GM19239 (cell line): ENCODE data around the gene FBXL19.

Experiments
- DNase-seq: peaks from one replicate; pipeline ENCODE4 v3.0.0; 2011; ENCODE audit warnings: low spot score; ENCODE audit not compliant: insufficient read length
- FAIRE-seq: peaks from 2 replicates; lab custom pipeline; 2011; peaks lifted over from hg19 to GRCh38; lab: Jason Lieb, UNC

The FBXL19 gene

DNA sequence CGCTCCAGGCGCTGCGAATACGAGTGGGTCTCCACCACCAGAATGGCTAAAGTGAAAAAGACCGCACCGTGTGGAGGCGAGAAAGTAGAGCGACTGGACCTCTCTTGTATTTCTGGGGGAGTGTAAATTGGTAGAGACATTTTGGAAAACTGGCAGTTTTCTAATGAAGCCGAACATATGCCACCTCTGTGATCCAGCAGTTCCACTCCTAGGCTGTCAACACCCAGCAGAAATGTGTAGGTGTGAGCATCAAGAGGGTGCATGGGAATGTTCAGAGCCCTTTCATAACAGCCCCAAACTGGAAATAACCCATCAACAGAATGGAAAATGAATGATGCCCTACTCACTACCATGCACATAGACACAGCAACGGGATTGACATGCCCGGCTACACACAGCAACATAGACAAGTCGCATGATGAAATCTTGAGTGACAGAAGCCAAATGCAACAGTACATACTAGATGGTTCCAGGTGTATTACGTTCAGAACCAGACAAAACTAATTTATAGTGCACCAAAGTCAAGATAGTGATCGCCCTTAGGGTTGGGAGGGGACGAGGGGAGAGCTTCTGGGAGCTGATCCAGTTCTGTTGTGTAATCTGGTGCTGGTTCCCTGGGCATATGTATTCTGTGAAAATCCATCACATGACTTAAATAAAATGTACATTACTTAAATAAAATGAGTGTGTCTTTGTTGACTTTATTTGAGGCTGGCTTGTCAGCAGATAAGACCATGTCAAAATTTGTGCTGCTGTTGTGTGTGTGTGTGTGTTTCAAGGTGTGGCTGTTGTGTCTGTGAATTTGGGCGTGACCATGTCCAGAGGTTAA lies 28.6 kb upstream of the FBXL19 start:
- DNase-seq (no peak), FAIRE-seq (no peak)

DNA sequence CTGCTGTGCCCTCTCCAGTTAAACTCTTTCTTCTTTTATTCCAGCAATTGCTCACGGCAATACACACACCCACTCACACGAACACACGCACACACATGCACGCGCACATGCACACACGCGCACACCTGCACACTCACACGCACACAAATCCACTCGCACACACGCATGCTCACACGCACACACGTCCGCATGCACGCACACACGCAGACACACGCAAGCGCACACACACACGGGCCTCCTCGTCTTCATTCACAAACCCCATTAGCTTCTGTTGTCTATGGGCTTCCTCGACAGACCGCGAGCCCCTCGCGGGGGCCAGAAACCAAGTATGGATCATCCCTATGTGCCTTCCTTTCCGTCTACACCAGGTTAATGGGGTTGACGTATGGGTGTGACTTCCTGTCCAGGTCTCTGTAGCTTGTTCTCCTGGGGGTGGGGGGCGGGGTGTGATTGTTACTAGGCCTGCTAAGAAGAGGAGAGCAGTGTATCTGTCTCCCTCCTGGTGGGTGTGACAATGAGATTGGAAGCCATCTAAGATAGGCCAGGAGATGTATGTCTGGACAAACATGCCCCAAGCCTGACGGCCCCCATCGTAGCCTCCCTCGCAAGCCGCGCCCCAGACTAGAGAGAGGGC lies 27.6 kb upstream of the FBXL19 start:
- DNase-seq (no peak), FAIRE-seq (no peak)

DNA sequence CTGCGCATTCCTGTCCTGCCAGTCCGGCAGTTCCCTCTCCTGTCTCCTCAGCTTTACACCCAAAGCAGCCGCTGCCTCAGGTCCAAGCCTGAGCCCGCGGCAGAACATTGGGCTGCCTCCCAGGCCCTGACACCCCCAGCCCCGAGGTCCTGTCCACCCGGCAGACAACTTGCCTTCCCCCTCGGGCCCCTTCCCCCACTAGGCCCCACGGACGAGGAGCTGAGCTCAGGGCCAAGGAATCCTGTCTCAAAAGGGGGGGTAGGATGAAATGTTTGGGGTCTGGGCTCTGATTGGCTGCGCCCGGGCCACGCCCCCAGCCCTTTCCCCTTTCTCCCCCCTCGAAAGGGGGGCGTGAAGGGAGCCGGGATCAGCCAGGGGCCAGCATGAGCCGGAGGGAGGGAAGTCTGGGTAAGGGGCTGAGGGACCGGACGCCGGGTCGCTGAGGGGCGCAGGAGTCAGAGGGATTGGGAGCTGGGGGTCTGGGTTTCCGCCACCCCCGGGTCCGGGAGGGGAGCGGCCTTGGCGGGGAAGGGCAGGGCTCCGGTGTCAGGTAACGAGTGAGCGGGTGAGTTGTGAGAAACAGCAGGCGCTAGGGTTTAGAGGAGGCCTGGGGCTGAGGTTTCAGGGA lies 27.0 kb upstream of the FBXL19 start, which contains the start of gene CTF1:
TSS of gene CTF1 (plus strand) at position 354 of the 628 bp plus-strand sequence. CDS start at position 384, 30 bp downstream.
- no peak for FAIRE-seq
- no peak for DNase-seq

DNA sequence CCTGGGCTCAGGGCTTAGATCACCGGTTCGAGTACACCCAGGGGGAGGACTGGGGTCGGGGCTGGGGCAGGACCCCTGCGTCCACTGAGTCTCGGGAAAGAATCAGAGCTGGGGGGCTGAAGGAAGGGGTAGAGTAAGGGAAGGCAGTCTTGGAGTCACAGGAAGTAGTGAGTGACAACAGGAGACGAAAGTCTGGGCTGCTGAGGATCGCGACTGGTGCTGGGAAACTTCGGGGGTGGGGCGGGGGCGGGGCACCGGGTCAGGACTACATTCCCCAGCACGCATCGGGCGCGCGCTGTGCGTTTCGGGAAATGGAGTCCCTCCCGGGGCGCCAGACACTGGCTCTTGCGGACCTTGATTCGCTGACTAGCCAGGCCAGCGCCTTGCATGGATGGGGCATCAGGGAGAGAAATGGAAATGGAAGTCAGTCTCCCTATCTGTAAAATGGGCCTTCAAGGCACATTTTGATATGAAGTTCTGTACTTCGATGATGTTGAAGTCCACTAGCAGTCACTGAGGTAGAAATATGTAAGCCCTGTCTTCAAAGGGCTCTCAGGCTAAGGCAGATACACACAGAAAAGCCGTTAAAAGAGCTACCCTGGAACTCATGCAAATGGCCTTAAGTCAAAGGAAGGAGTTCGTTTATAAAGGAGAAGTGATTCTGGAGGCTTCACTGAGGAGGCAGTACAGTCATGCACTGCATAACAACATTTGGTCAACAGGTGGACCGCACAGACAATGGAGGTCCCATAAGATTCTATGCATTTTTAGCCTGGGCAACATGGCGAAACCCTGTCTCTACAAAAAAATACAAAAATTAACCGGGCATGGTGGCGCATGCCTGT lies 26.3 kb upstream of the FBXL19 start:
- DNase-seq: peak; percentile 76
- peak; percentile 95 for FAIRE-seq

DNA sequence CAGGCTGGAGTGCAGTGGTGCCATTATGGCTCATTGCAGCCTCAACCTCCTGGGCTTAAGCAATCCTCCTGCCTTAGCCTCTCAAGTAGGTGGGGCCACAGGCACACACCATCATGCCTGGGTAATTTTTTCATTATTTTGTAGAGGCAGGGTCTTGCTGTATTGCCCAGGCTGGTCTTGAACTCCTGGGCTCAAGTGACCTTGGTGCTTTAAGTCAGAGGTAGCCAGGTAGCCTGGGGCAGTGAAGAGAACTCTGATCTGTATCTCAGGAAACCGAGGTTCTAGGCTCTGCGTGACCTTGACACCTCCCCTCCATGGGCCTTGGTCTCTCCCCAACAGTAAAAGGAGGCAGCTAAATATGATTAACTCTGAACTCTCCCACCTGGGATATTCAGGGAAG lies 23.6 kb upstream of the FBXL19 start:
- DNase-seq (no peak), FAIRE-seq (no peak)

DNA sequence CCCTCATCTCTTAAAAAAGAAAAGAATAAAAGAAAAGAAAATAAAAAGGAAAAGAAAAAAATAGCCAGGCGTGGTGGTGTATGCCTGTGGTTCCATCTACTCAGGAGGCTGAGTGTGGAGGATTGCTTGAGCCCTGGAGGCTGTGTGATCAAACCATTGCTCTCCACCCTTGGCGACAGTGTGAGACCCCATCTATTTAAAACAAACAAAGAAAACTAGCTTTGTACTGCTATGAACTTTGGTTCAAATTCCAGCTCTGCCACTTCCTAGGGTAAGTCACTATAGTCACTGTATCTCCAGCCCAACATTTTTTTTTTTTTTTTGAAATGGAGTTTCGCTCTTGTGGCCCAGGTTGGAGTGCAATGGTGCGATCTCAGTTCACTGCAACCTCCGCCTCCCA lies 22.8 kb upstream of the FBXL19 start:
- DNase-seq (no peak), FAIRE-seq (no peak)

DNA sequence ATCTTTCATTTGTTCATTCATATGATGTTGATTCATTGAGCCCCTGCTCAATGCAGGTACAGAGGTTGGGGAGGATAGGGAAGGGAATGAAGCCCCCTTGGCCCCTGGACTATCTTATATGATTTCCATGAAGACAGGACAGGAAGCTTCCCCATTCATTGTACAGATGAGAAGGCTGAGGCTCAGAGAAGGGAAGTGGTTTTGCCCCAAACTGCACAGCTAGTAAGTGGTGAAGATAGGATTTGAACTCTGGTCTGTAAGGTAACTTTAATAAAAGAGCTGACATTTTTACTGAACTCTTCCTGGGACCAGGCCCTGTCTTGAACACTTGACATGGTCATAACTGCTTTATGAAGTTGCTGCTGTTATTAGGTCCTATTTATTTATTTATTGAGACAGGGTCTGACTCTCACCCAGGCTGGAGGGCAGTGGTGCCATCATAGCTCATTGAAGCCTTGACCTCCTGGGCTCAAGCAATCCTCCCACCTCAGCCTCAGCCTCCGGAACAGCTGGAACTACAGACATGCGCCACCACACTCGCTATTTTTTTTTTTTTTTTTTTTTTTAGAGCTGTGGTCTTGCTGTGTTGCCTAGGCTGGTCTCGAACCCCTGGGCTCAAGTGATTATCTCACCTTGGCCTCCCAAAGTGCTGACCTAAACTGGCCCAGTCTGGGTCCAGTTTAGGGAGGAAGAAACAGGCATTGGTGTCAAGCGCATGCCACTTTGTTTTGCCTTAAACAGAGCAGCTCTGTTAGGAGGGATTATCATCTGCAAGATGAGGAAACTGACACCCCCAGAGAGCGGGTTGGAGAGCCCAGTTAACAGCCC lies 22.0 kb upstream of the FBXL19 start:
- no peak for FAIRE-seq
- DNase-seq: no peak

DNA sequence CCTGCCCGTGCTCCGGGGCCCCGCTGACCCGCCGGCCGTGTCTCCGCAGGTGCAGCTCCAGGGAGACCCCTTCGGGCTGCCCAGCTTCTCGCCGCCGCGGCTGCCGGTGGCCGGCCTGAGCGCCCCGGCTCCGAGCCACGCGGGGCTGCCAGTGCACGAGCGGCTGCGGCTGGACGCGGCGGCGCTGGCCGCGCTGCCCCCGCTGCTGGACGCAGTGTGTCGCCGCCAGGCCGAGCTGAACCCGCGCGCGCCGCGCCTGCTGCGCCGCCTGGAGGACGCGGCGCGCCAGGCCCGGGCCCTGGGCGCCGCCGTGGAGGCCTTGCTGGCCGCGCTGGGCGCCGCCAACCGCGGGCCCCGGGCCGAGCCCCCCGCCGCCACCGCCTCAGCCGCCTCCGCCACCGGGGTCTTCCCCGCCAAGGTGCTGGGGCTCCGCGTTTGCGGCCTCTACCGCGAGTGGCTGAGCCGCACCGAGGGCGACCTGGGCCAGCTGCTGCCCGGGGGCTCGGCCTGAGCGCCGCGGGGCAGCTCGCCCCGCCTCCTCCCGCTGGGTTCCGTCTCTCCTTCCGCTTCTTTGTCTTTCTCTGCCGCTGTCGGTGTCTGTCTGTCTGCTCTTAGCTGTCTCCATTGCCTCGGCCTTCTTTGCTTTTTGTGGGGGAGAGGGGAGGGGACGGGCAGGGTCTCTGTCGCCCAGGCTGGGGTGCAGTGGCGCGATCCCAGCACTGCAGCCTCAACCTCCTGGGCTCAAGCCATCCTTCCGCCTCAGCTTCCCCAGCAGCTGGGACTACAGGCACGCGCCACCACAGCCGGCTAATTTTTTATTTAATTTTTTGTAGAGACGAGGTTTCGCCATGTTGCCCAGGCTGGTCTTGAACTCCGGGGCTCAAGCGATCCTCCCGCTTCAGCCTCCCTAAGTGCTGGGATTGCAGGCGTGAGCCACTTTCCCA lies 21.1 kb upstream of the FBXL19 start:
- no peak for FAIRE-seq

DNA sequence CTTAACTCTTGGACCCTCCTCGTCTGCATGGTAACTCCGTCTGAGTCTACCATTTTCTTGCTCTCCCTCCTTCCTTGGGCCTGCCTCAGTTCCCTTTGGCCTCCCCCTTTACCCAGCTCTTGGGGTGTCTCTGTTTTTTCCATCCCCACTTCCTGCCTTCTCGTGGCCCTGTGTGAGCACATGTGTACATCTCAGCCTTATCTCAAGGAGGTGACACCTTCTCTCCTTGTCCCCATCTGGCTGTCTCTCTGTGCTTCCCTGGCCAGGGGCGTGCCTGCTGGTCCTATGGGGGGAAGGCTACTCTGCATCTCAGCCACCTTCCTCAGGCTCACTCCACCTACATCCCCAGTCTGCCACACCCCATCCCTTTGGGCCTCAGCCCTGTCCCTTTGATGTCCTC lies 20.4 kb upstream of the FBXL19 start:
- DNase-seq: no peak
- FAIRE-seq: no peak

More for the DNA sequence above, 21.1 kb upstream of the FBXL19 start:
- peak; percentile 88 for DNase-seq

DNA sequence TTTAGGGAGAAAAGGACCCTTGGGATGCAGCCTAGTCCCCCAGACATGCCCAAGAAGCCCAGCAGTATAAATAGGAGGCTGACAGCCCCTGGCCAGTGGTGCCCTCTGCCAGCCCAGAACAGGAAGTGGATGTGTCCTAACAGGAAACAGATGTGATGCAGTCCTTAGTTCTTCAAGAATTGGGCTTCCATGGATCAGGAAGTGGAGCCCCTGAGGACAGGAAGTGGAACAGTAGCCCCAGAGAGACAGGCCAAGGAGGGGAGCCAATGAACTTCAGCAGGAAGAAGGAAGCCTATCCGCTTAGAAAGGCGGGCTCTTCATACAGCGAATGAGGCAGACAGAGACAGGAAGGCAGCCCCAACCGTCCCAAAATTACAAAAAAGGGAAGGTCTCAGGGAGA lies 19.8 kb upstream of the FBXL19 start:
- DNase-seq (no peak), FAIRE-seq (no peak)

DNA sequence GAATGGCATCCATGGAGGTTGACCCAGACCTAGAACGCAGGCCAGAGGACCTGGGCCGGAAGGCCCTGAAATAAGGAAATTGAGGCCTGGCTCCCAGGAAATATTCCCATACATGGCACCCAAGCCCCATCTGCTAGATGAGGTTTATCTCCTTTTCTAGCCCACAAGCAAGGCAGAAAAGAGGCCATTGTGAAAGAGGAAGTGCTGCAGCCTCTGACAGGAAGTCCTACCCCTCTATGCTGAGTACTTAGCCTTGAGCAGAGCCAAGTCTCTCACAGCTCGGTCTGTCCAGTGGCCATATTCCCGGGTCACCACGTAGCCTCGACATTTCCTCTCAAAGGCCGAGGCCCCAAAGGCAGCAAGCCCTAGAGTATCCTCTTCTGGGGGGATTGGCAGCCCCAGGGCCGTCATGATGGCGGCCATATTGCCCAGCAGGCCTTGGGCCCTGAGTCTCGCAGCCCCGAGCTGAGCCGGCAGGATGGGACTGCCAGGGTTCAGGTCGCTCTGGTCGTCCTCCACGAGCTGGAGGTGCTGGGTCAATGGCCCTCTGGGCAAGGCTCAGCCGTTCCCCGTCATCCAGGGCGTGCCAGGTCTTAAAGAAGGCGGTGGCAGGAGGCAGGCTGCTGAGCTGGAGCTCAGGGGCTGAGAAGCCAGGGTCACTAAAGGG lies 19.1 kb upstream of the FBXL19 start:
- FAIRE-seq (no peak), DNase-seq (no peak)

DNA sequence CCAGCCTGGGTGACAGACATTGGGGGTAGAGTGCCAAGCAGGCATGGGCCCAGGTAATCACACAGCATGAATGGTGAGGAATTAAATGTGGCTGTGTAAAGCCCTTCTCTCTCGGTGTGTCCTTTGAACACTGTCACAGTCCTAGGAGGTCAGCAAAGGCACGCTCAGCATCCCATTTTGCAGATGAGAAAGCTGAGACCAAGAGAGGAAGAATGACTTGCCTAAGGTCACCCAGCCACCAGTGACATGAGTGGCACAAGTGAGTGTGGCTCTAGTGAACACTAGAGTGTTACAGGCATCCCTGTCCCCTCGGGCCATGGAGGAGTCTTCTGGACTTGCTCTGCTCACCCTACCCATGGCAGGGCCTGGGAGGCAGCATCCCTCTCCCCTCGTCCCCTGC lies 16.3 kb upstream of the FBXL19 start:
- FAIRE-seq: no peak
- DNase-seq: no peak

DNA sequence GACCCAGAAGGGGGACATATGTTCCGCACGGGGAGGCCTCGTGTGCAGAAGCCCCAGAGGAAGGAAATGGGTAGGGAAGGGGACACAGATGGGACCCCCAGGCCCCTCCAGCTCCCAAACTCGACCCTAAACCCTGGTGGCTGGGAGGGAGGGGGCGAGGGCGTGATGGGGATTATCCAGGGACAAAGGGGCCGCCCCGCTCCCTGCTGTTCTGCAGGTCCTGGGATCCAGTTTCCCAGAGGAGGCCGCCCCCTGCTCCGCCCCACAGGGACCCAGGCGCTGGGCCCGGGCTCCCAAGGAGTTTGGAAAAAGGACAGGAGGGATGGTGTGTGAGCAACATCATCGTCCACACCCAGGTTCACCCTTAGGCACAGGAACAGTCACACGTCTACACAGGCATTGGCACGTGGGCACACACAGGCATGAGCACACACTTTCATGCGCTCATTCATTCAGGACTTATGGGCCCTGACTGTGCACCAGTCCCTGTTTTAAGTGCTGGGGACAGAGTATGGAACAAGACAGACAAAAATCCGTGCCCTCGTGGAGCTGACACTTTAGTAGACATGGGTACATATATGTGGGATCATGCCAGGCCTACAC lies 12.8 kb upstream of the FBXL19 start:
- FAIRE-seq: no peak
- no peak for DNase-seq

DNA sequence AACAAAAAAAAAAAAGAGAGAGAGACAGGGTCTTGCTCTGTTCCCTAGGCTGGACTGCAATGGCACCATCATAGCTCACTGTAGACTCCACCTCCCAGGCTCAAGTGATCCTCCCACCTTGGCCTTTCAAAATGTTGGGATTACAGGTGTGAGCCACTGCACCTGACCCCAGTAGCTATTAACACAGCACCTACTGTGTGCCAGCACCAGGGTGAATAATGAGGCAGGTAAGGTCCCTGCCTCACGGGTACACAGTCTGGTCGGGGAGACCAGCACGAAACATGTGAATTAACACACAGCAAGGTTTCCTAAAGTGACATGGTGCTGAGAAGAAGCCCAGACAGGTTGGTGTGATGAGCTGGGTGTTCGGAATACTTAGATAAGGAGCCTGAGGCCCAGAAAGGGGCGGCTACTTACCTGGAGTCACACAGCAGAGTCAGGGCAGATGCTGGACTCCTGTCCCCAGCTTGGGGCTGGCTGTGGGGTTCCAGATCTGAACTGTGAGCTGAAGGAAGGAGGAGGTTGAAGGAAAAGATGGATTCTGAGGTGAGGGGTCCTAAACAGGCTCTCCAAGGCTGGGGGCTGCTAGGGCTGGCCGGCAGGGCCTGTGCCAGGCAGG lies 10.5 kb upstream of the FBXL19 start:
- FAIRE-seq: no peak

DNA sequence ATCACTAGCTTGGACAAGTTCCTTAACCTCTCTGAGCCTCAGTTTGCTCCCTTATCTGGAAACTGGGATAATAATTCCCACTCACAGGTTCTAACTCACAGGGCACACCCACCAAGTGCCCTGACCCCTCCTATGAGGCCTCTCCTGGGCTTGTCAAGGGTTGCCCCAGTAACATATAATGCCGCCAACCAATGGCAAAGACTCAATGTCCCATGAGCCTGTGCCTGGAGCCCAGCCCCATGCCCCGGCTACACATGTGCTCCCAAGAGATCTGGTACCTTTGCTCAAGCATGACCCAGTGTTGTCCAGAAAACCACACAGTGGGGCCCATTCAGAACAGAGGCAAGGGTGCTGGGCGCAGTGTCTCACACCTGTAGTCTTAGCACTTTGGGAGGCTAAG lies 8.5 kb upstream of the FBXL19 start:
- DNase-seq: no peak
- FAIRE-seq: no peak

More for the DNA sequence above, 10.5 kb upstream of the FBXL19 start:
- no peak for DNase-seq

DNA sequence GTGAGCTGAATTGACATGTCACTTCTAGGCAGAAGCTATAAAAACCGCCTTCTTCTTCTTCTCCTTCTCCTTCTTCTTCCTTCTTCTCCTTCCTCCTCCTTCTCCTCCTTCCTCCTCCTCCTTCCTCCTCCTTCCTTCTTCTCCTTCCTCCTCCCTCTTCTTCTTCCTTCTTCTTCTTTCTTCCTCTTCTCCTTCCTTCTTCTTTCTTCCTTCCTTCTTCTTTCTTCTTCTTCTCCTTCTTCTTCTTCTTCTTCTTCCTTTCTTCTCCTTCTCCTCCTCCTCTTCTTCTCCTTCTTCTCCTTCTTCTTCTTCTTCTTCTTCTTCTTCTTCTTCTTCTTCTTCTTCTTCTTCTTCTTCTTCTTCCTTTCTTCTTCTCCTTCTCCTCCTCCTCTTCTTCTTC lies 4.8 kb upstream of the FBXL19 start:
- no peak for FAIRE-seq
- no peak for DNase-seq

DNA sequence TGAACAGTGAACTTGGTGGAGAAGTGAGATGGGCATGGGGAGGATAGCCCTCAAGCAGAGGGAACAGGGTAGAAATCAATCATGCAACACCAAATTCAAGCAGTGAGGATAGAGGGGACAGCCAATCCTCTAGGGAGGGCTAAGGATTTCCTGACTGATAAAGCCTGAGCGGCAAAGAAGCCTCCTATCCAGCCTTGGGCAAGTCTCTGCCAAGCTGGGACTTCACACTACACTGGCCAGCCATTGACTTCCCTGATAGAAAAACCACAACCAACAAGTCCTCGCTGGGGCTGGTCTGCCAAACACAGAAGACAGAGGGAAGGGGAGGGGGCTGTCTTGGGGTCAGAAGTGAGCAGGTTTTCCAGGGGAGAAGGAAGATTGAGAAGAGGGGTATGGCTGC lies 2.5 kb upstream of the FBXL19 start:
- DNase-seq (no peak), FAIRE-seq (no peak)
